K562 (cell line): ENCODE data around the gene PLXNA2. TPM values are rescaled to one million over a fixed set of nuclear protein-coding genes. Genes with fewer than 3 reads are reported as not detected.

Experiments used
- ARID1B ChIP-seq: fragments of 450-650 bp; IDR thresholded peaks from 2 replicates; pipeline ENCODE4 v1.6.1; 2016; ENCODE audit warnings: antibody characterized with exemption, mild to moderate bottlenecking, inconsistent platforms
- CBFA2T3 ChIP-seq: fragments of 450-650 bp; IDR thresholded peaks from 2 replicates; pipeline ENCODE4 v1.6.1; 2017
- CTBP1 ChIP-seq: fragments of 450-650 bp; IDR thresholded peaks from 2 replicates; pipeline ENCODE4 v1.6.1; 2016; ENCODE audit warnings: borderline replicate concordance
- DACH1 ChIP-seq: fragments of 450-650 bp; IDR thresholded peaks from 2 replicates; pipeline ENCODE4 v1.6.1; 2018; ENCODE audit not compliant: partially characterized antibody
- HDAC2 ChIP-seq: fragments of 450-650 bp; IDR thresholded peaks from 2 replicates; pipeline ENCODE4 v1.6.1; 2016; ENCODE audit warnings: mild to moderate bottlenecking
- HMG20B ChIP-seq: fragments of 250-450 bp; sonication (Bioruptor Pico); IDR thresholded peaks from 2 replicates; pipeline ENCODE4 v1.5.0; 2021; ENCODE audit warnings: mild to moderate bottlenecking
- MLX ChIP-seq, 2 experiments: fragments of 450-650 bp in 1 of 2; sonication (generic) in 1 of 2; formaldehyde crosslinking; conservative IDR thresholded peaks; 2 replicates each; pipeline versions ENCODE4 v1.4.0 to v1.8.1; 2020 to 2022; ENCODE audit warnings: mild to moderate bottlenecking in 1 of 2, missing genetic modification reagents in 1 of 2
- NCOA6 ChIP-seq: fragments of 450-650 bp; IDR thresholded peaks from 2 replicates; pipeline ENCODE4 v1.6.1; 2017; ENCODE audit warnings: mild to moderate bottlenecking
- NCOR1 ChIP-seq: fragments of 450-650 bp; IDR thresholded peaks from 2 replicates; pipeline ENCODE4 v1.6.1; 2016; ENCODE audit warnings: mild to moderate bottlenecking, moderate library complexity
- NFIC ChIP-seq: fragments of 450-650 bp; IDR thresholded peaks from 2 replicates; pipeline ENCODE4 v1.6.1; 2017; ENCODE audit warnings: mild to moderate bottlenecking, inconsistent platforms
- PCBP1 ChIP-seq: fragments of 200-400 bp; formaldehyde crosslinking; IDR thresholded peaks from 2 replicates; pipeline ENCODE4 v1.6.1; 2018; ENCODE audit warnings: mild to moderate bottlenecking, low read depth, low read length; ENCODE audit not compliant: poor library complexity, severe bottlenecking
- POLR2AphosphoS5 ChIP-seq: IDR thresholded peaks from 2 replicates; pipeline ENCODE4 v1.6.1; 2011; ENCODE audit warnings: mild to moderate bottlenecking, low read depth, low read length, moderate library complexity; ENCODE audit not compliant: control insufficient read depth, insufficient read depth
- ZNF140 ChIP-seq: fragments of 250-450 bp; sonication (Bioruptor Pico); IDR thresholded peaks from 2 replicates; pipeline ENCODE4 v1.8.0; 2021; ENCODE audit warnings: moderate library complexity, mild to moderate bottlenecking, inconsistent platforms
- ZNF445 ChIP-seq: fragments of 250-450 bp; sonication (Bioruptor Pico); IDR thresholded peaks from 2 replicates; pipeline ENCODE4 v1.4.0; 2020; ENCODE audit warnings: low read depth, mild to moderate bottlenecking, moderate library complexity
- ZNF778 ChIP-seq: fragments of 450-650 bp; formaldehyde crosslinking; IDR thresholded peaks from 2 replicates; pipeline ENCODE4 v1.4.0; 2020; ENCODE audit warnings: mild to moderate bottlenecking, moderate library complexity
- polyA plus RNA-seq, 8 experiments: library from polyadenylated mRNA; depleted of rRNA in 4 of 8; stranded (reverse) in 5 of 8; unstranded in 3 of 8; fragments of >200 nt; fragmentation: Nextera tagmentation in 2 of 8; fragmentation: Illumina TruSeq in 1 of 8; extraction: Ambion mirVana in 2 of 8; extraction: Trizol in 1 of 8; gene quantifications; 2 replicates each; pipeline versions ENCODE4 v1.2.1 to v1.2.3, GENCODE V29; 2011 to 2014; ENCODE audit warnings: inconsistent platforms in 1 of 8, missing spikeins in 1 of 8
- total RNA-seq, 7 experiments: library from RNA; depleted of rRNA in 6 of 7; stranded (reverse); fragments of >200 nt in 6 of 7; fragmentation: Illumina TruSeq in 2 of 7; extraction: Trizol in 2 of 7; gene quantifications; 2 replicates each; pipeline versions ENCODE4 v1.2.1 to v1.2.3, GENCODE V29; 2011 to 2021; ENCODE audit warnings: low replicate concordance in 1 of 7
- TF ChIP-seq, protein P1 (sequence below), 2 experiments: fragments of 450-650 bp; formaldehyde crosslinking in 1 of 2; IDR thresholded peaks; 2 replicates each; pipeline versions ENCODE4 v1.4.0 to v1.6.1; 2014 to 2020; ENCODE audit warnings: mild to moderate bottlenecking in 2 of 2, borderline replicate concordance in 1 of 2, low read depth in 1 of 2
- TF ChIP-seq, protein P2 (sequence below), 2 experiments: fragments of 450-650 bp; conservative IDR thresholded peaks; 2 replicates each; pipeline ENCODE4 v1.6.1; 2017; ENCODE audit warnings: mild to moderate bottlenecking in 2 of 2, moderate library complexity in 2 of 2
- TF ChIP-seq, protein P3 (sequence below), 2 experiments: IDR thresholded peaks; 2 replicates each; pipeline ENCODE4 v1.6.1; 2011; ENCODE audit warnings: borderline replicate concordance in 1 of 2, control low read depth in 1 of 2, low read depth in 1 of 2, low read length in 1 of 2, mild to moderate bottlenecking in 1 of 2, mixed read lengths in 1 of 2, moderate library complexity in 1 of 2; ENCODE audit not compliant: insufficient read depth in 1 of 2, insufficient read length in 1 of 2, poor library complexity in 1 of 2, severe bottlenecking in 1 of 2; ENCODE audit errors: extremely low read depth in 1 of 2

The PLXNA2 gene
- total and polyA plus RNA-seq, 9 of the 15 experiments (the other 6 are each of a cell fraction or from before 2014, with no cell fraction given) = 0.01 to 1.3 (median 0.32) TPM

DNA sequence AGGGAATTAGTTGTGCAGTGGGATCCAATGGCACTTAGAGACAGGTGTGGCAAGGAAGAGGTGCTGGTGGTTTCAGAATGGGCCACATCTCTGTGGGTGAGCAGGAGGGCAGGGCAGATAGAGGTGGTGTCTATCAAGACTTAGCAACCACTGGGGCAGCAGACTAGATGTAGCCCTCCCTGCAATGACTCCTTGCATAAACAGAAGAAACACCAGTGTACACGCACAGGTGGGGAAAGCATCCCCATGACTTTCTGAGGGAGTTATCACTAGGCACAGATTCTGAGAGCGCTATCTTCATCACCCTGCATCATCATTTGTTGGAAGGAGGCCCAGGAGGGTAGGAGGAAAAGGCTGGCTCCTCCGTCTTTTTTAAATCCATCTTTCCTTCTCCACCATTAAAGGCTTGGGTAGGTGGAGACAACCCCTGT, 58.4 kb downstream of the PLXNA2 start (continued):
- TF ChIP-seq ZNF445 (CRISPR knock-in tag) (no peak), CBFA2T3 (peak; percentile 80), NCOA6 (no peak), HDAC2 (no peak), NCOR1 (peak; percentile 33; the same call in 1 of the 2 replicates), HMG20B (no peak), CTBP1 (peak; percentile 99), ARID1B (peak; percentile 75), NFIC (peak; percentile 82), POLR2AphosphoS5 (0 out of 2 replicates have a peak, but pooled peaks have one; percentile 27), PCBP1 (no peak), ZNF778 (CRISPR knock-in tag) (no peak), MLX (CRISPR knock-in tag; conservative IDR thresholded peaks at IDR 0.05) (no peak), DACH1 (no peak), ZNF140 (CRISPR knock-in tag) (no peak)
- TF ChIP-seq, protein P1, sequence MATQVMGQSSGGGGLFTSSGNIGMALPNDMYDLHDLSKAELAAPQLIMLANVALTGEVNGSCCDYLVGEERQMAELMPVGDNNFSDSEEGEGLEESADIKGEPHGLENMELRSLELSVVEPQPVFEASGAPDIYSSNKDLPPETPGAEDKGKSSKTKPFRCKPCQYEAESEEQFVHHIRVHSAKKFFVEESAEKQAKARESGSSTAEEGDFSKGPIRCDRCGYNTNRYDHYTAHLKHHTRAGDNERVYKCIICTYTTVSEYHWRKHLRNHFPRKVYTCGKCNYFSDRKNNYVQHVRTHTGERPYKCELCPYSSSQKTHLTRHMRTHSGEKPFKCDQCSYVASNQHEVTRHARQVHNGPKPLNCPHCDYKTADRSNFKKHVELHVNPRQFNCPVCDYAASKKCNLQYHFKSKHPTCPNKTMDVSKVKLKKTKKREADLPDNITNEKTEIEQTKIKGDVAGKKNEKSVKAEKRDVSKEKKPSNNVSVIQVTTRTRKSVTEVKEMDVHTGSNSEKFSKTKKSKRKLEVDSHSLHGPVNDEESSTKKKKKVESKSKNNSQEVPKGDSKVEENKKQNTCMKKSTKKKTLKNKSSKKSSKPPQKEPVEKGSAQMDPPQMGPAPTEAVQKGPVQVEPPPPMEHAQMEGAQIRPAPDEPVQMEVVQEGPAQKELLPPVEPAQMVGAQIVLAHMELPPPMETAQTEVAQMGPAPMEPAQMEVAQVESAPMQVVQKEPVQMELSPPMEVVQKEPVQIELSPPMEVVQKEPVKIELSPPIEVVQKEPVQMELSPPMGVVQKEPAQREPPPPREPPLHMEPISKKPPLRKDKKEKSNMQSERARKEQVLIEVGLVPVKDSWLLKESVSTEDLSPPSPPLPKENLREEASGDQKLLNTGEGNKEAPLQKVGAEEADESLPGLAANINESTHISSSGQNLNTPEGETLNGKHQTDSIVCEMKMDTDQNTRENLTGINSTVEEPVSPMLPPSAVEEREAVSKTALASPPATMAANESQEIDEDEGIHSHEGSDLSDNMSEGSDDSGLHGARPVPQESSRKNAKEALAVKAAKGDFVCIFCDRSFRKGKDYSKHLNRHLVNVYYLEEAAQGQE (IDR thresholded peaks at IDR 0.05; ENCODE audit: borderline replicate concordance) = no peak
- TF ChIP-seq, protein P1 (CRISPR knock-in tag; IDR thresholded peaks at IDR 0.05; ENCODE audit: low read depth) = no peak
- TF ChIP-seq, protein P2, sequence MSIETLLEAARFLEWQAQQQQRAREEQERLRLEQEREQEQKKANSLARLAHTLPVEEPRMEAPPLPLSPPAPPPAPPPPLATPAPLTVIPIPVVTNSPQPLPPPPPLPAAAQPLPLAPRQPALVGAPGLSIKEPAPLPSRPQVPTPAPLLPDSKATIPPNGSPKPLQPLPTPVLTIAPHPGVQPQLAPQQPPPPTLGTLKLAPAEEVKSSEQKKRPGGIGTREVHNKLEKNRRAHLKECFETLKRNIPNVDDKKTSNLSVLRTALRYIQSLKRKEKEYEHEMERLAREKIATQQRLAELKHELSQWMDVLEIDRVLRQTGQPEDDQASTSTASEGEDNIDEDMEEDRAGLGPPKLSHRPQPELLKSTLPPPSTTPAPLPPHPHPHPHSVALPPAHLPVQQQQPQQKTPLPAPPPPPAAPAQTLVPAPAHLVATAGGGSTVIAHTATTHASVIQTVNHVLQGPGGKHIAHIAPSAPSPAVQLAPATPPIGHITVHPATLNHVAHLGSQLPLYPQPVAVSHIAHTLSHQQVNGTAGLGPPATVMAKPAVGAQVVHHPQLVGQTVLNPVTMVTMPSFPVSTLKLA (conservative IDR thresholded peaks at IDR 0.05) = no peak
- TF ChIP-seq, protein P3, sequence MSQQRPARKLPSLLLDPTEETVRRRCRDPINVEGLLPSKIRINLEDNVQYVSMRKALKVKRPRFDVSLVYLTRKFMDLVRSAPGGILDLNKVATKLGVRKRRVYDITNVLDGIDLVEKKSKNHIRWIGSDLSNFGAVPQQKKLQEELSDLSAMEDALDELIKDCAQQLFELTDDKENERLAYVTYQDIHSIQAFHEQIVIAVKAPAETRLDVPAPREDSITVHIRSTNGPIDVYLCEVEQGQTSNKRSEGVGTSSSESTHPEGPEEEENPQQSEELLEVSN (IDR thresholded peaks at IDR 0.05; ENCODE audit: borderline replicate concordance in 1 of 2, extremely low read depth in 1 of 2, insufficient read depth in 1 of 2, insufficient read length in 1 of 2, low read depth in 1 of 2, low read length in 1 of 2, poor library complexity in 1 of 2, severe bottlenecking in 1 of 2) = no peak
